ENCODE data around the gene F11R. TPM values are rescaled to one million over a fixed set of nuclear protein-coding genes. Genes with fewer than 3 reads are reported as not detected.
"Not testable (repeated sequence)": the region's sequence is repeated elsewhere in the genome, so short reads cannot be mapped to it uniquely, and the experiment has no call there.

The F11R gene
- total RNA-seq, 1 donor from 2014 or later = 7.7 TPM

GRCh38 chr1:160953030-160953429, 67.9 kb downstream of the F11R start:
- TF ChIP-seq, protein P1, sequence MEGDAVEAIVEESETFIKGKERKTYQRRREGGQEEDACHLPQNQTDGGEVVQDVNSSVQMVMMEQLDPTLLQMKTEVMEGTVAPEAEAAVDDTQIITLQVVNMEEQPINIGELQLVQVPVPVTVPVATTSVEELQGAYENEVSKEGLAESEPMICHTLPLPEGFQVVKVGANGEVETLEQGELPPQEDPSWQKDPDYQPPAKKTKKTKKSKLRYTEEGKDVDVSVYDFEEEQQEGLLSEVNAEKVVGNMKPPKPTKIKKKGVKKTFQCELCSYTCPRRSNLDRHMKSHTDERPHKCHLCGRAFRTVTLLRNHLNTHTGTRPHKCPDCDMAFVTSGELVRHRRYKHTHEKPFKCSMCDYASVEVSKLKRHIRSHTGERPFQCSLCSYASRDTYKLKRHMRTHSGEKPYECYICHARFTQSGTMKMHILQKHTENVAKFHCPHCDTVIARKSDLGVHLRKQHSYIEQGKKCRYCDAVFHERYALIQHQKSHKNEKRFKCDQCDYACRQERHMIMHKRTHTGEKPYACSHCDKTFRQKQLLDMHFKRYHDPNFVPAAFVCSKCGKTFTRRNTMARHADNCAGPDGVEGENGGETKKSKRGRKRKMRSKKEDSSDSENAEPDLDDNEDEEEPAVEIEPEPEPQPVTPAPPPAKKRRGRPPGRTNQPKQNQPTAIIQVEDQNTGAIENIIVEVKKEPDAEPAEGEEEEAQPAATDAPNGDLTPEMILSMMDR (IDR thresholded peaks at IDR 0.05; ENCODE audit: partially characterized antibody, unreplicated experiment) = no peak
- no peak overlapping the region for H3K4me3 Mint-ChIP-seq (ENCODE audit: unreplicated experiment)

DNA sequence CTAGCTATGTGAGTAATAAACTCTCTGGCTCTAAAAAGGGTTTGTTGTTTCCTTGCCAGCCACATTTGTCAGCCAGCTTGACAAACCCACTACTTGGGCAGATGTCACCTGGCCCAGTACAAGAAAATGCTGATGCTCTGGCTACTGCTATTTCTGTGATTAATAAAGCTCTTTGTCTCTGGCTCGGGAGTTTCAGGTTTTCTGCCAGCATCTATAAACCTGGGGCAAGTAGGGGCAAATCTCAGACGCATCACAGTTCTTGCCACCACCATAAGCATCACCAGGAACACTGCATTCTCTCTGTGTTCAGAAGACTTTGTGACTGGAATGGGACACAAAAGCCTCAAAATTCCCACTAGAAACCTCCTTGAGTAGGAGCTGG, 68.8 kb downstream of the F11R start:
- DNase-seq = no peak
- Mint-ChIP-seq H3K4me3 (ENCODE audit: unreplicated experiment) (no peak overlapping the region), H3K27me3 (ENCODE audit: unreplicated experiment) (peaks cover 4% of the 10 kb centered on the region), H3K27ac (ENCODE audit: unreplicated experiment) (no peak overlapping the region), H3K9me3 (ENCODE audit: unreplicated experiment) (no peaks in the 10 kb centered on the region), H3K4me1 (ENCODE audit: low read depth, unreplicated experiment) (peaks cover 3% of the 10 kb centered on the region), H3K36me3 (ENCODE audit: unreplicated experiment) (no peaks in the 10 kb centered on the region)
- TF ChIP-seq, protein P1 (IDR thresholded peaks at IDR 0.05; ENCODE audit: partially characterized antibody, unreplicated experiment) = no peak

More at GRCh38 chr1:160953030-160953429, 67.9 kb downstream of the F11R start:
- Mint-ChIP-seq H3K27ac (ENCODE audit: unreplicated experiment) (no peak overlapping the region), H3K9me3 (ENCODE audit: unreplicated experiment) (no peaks in the 10 kb centered on the region), H3K36me3 (ENCODE audit: unreplicated experiment) (no peaks in the 10 kb centered on the region), H3K4me1 (ENCODE audit: low read depth, unreplicated experiment) (peaks cover 3% of the 10 kb centered on the region), H3K27me3 (ENCODE audit: unreplicated experiment) (peaks cover 4% of the 10 kb centered on the region)
- no peak for DNase-seq

- peaks cover 5% of the 10 kb centered on the region for H3K27me3 Mint-ChIP-seq (ENCODE audit: unreplicated experiment)
- TF ChIP-seq, protein P1 (IDR thresholded peaks at IDR 0.05; ENCODE audit: partially characterized antibody, unreplicated experiment) = peak; percentile 51
- no peak overlapping the region for H3K27ac Mint-ChIP-seq (ENCODE audit: unreplicated experiment)
- no peak overlapping the region for H3K4me3 Mint-ChIP-seq (ENCODE audit: unreplicated experiment)
- DNase-seq = peak; percentile 55
- H3K9me3 Mint-ChIP-seq (ENCODE audit: unreplicated experiment) = no peaks in the 10 kb centered on the region
- H3K36me3 Mint-ChIP-seq (ENCODE audit: unreplicated experiment) = no peaks in the 10 kb centered on the region
- H3K4me1 Mint-ChIP-seq (ENCODE audit: low read depth, unreplicated experiment) = peaks cover 3% of the 10 kb centered on the region
Observed at GRCh38 chr1:160951443-160952128, 69.4 kb downstream of the F11R start.

DNA sequence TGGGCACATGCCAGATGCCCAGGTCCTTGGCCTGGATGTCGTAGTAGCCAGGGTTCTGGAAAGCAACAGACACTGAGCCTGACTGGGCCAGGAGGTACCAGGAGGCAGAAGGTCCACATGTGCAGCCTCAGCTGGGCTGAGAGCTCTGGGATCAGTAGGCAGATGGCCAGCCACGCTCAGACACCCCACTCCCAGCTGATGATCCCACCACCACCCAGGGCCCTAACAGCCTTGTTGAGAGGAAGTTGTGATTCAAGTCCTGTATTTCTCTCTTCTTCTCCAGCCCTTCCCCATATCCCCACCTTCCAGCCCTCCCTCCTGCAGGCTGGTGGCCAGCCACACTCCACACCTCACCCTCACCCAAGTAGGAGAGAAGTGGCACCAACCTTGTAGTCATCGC, 70.3 kb downstream of the F11R start:
- TF ChIP-seq, protein P1 (IDR thresholded peaks at IDR 0.05; ENCODE audit: partially characterized antibody, unreplicated experiment) = no peak
- Mint-ChIP-seq H3K9me3 (ENCODE audit: unreplicated experiment) (no peaks in the 10 kb centered on the region), H3K4me3 (ENCODE audit: unreplicated experiment) (no peak overlapping the region), H3K27ac (ENCODE audit: unreplicated experiment) (no peak overlapping the region), H3K27me3 (ENCODE audit: unreplicated experiment) (peaks cover 5% of the 10 kb centered on the region), H3K4me1 (ENCODE audit: low read depth, unreplicated experiment) (peaks cover 3% of the 10 kb centered on the region), H3K36me3 (ENCODE audit: unreplicated experiment) (no peaks in the 10 kb centered on the region)
- DNase-seq = no peak

GRCh38 chr1:160949881-160950280, 71.1 kb downstream of the F11R start:
- H3K4me3 Mint-ChIP-seq (ENCODE audit: unreplicated experiment) = no peak overlapping the region
- no peaks in the 10 kb centered on the region for H3K36me3 Mint-ChIP-seq (ENCODE audit: unreplicated experiment)
- H3K27me3 Mint-ChIP-seq (ENCODE audit: unreplicated experiment) = peaks cover 5% of the 10 kb centered on the region
- H3K9me3 Mint-ChIP-seq (ENCODE audit: unreplicated experiment) = no peaks in the 10 kb centered on the region
- TF ChIP-seq, protein P1 (IDR thresholded peaks at IDR 0.05; ENCODE audit: partially characterized antibody, unreplicated experiment) = no peak
- DNase-seq = no peak
- no peak overlapping the region for H3K27ac Mint-ChIP-seq (ENCODE audit: unreplicated experiment)
- H3K4me1 Mint-ChIP-seq (ENCODE audit: low read depth, unreplicated experiment) = peaks cover 3% of the 10 kb centered on the region

- not testable (repeated sequence) for H3K27ac Mint-ChIP-seq (ENCODE audit: unreplicated experiment); DNase-seq; H3K9me3 Mint-ChIP-seq (ENCODE audit: unreplicated experiment); H3K27me3 Mint-ChIP-seq (ENCODE audit: unreplicated experiment); H3K4me1 Mint-ChIP-seq (ENCODE audit: low read depth, unreplicated experiment); H3K4me3 Mint-ChIP-seq (ENCODE audit: unreplicated experiment); H3K36me3 Mint-ChIP-seq (ENCODE audit: unreplicated experiment)
Observed at GRCh38 chr1:160949216-160949880, 71.6 kb downstream of the F11R start.

DNA sequence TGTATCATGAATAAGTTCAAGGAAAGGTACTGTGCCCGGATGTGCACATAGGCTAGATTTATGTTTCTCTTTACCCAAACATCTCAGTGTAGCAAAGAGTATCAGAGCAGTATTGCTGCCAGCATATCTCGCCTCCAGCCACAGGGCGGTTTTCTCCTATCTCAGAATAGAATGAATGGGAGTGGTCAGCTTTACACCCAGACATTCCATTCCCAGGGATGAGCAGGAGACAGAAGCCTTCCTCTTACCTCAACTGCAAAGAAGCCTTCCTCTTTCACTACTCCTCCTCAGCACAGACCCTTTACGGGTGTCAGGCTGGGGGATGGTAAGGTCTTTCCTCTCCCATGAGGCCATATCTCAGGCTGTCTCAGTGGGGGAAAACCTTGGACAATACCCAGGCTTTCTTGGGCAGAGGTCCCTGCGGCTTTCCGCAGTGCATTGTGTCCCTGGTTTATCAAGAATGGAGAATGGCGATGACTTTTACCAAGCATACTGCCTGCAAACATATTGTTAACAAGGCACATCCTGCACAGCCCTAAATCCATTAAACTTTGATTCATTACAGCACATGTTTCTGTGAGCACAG, 73.7 kb downstream of the F11R start:
- H3K27me3 Mint-ChIP-seq (ENCODE audit: unreplicated experiment); H3K27ac Mint-ChIP-seq (ENCODE audit: unreplicated experiment); DNase-seq; H3K4me1 Mint-ChIP-seq (ENCODE audit: low read depth, unreplicated experiment); H3K4me3 Mint-ChIP-seq (ENCODE audit: unreplicated experiment); H3K9me3 Mint-ChIP-seq (ENCODE audit: unreplicated experiment); H3K36me3 Mint-ChIP-seq (ENCODE audit: unreplicated experiment): not testable (repeated sequence)

All from glutamatergic neuron (in vitro differentiated cells).